HUES6 (cell line): ENCODE measurements around the gene PITX3.

Experiments
- H3K27ac ChIP-seq: 2 replicates; pipeline ENCODE4 v1.7.0; 2013; ENCODE audit warnings: low read depth, mild to moderate bottlenecking, low read length, inconsistent platforms
- H3K27me3 ChIP-seq: 2 replicates; pipeline ENCODE4 v1.6.1; 2013; ENCODE audit warnings: low read length; ENCODE audit not compliant: control insufficient read depth, insufficient read depth
- H3K36me3 ChIP-seq: 2 replicates; pipeline ENCODE4 v1.6.1; 2013; ENCODE audit warnings: low read length; ENCODE audit not compliant: control insufficient read depth, insufficient read depth
- H3K4me1 ChIP-seq: 2 replicates; pipeline ENCODE4 v1.6.1; 2013; ENCODE audit warnings: low read length; ENCODE audit not compliant: control insufficient read depth, insufficient read depth
- H3K4me3 ChIP-seq: 2 replicates; pipeline ENCODE4 v1.5.1; 2013; ENCODE audit warnings: low read depth, low read length
- H3K9ac ChIP-seq: one replicate; pipeline ENCODE4 v1.6.1; 2013; ENCODE audit warnings: mild to moderate bottlenecking, low read length
- H3K9me3 ChIP-seq: 2 replicates; pipeline ENCODE4 v1.6.1; 2013; ENCODE audit warnings: low read depth, low read length; ENCODE audit not compliant: control insufficient read depth, insufficient read depth

The PITX3 gene

DNA sequence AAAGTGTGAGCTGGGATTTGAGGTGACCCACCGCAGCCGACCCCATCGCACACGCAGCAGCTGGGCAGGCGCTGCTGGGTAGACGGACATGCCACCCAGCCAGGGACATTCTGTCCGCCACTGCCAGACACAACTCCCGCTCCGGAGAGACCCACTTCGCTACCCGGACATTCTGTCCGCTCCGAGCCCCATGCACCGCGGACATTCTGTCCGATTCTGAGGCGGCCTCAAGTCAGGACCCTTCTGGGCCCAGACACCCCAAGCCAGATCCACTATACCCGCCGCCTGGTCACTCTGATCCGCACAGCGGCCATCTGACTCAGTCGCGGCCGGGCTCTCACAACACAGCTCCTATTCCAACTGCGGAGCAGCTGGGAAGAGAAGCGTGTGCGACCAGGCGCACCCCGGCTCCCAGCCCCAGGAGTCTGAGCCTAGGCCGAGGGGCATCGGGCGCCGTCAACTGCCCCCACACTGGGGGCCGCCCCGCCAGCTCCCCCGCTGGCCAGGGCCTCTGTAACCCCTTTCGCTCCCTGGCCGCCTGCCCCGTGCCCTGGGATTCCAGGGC is 763 bp downstream of the PITX3 start:
- Histone ChIP-seq H3K9ac (peak overlapping the region; percentile 29), H3K4me3 (peak overlapping the region; percentile 74), H3K4me1 (peaks cover 19% of the 10 kb centered on the region), H3K9me3 (no peaks in the 10 kb centered on the region), H3K27ac (no peak overlapping the region), H3K36me3 (no peaks in the 10 kb centered on the region), H3K27me3 (peaks cover 77% of the 10 kb centered on the region)

- no peak overlapping the region for H3K27ac ChIP-seq
- peaks cover 21% of the 10 kb centered on the region; the same call in 1 of the 2 replicates for H3K4me1 ChIP-seq
- H3K4me3 ChIP-seq: no peak overlapping the region
- H3K9me3 ChIP-seq: no peaks in the 10 kb centered on the region
- no peak overlapping the region for H3K9ac ChIP-seq
- H3K36me3 ChIP-seq: no peaks in the 10 kb centered on the region
- peaks cover 92% of the 10 kb centered on the region for H3K27me3 ChIP-seq
Measured at GRCh38 chr10:102237711-102238252, 3.5 kb downstream of the PITX3 start.

DNA sequence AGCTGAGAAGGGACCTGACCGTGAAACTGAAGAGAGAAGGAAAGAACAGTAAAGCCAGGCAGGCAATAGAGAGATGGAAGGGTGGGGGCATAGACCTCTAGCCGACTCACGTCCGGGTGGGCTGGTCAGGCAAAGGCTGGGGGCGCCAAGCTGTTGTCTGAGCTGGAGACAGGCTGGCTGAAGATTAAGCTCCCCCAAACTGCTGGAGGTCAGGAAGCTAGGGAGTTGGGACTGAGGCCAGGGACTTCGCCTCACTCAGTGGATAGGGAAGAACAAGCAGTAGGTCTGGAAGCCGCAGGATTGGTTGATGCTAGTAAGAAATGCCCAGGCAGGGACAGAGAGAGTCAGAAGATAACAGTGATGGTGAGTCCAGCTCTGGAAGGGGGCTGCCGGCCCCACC is 5.3 kb downstream of the PITX3 start:
- Histone ChIP-seq H3K4me1 (peaks cover 15% of the 10 kb centered on the region; the same call in 1 of the 2 replicates), H3K9ac (no peak overlapping the region), H3K27ac (no peak overlapping the region)

GRCh38 chr10:102235598-102235920 is 5.8 kb downstream of the PITX3 start:
- Histone ChIP-seq H3K9ac (no peak overlapping the region), H3K27me3 (peaks cover 95% of the 10 kb centered on the region), H3K4me1 (peaks cover 14% of the 10 kb centered on the region; the same call in 1 of the 2 replicates), H3K4me3 (no peak overlapping the region), H3K27ac (no peak overlapping the region), H3K9me3 (no peaks in the 10 kb centered on the region), H3K36me3 (no peaks in the 10 kb centered on the region)

More for the DNA sequence above, 5.3 kb downstream of the PITX3 start:
- Histone ChIP-seq H3K27me3 (peaks cover 95% of the 10 kb centered on the region), H3K9me3 (no peaks in the 10 kb centered on the region), H3K4me3 (no peak overlapping the region), H3K36me3 (no peaks in the 10 kb centered on the region)

- Histone ChIP-seq H3K27ac (no peak overlapping the region), H3K9ac (no peak overlapping the region), H3K27me3 (peaks cover 95% of the 10 kb centered on the region)
Measured at GRCh38 chr10:102234888-102235597, 6.3 kb downstream of the PITX3 start.

GRCh38 chr10:102233997-102234396 is 7.3 kb downstream of the PITX3 start:
- H3K9me3 ChIP-seq: no peaks in the 10 kb centered on the region
- H3K27ac ChIP-seq: no peak overlapping the region
- H3K9ac ChIP-seq: no peak overlapping the region
- peaks cover 13% of the 10 kb centered on the region; the same call in 1 of the 2 replicates for H3K4me1 ChIP-seq
- H3K36me3 ChIP-seq: no peaks in the 10 kb centered on the region
- H3K27me3 ChIP-seq: peaks cover 94% of the 10 kb centered on the region
- H3K4me3 ChIP-seq: no peak overlapping the region

More at GRCh38 chr10:102234888-102235597, 6.3 kb downstream of the PITX3 start:
- Histone ChIP-seq H3K4me3 (no peak overlapping the region), H3K36me3 (no peaks in the 10 kb centered on the region), H3K4me1 (peaks cover 12% of the 10 kb centered on the region; the same call in 1 of the 2 replicates), H3K9me3 (no peaks in the 10 kb centered on the region)

DNA sequence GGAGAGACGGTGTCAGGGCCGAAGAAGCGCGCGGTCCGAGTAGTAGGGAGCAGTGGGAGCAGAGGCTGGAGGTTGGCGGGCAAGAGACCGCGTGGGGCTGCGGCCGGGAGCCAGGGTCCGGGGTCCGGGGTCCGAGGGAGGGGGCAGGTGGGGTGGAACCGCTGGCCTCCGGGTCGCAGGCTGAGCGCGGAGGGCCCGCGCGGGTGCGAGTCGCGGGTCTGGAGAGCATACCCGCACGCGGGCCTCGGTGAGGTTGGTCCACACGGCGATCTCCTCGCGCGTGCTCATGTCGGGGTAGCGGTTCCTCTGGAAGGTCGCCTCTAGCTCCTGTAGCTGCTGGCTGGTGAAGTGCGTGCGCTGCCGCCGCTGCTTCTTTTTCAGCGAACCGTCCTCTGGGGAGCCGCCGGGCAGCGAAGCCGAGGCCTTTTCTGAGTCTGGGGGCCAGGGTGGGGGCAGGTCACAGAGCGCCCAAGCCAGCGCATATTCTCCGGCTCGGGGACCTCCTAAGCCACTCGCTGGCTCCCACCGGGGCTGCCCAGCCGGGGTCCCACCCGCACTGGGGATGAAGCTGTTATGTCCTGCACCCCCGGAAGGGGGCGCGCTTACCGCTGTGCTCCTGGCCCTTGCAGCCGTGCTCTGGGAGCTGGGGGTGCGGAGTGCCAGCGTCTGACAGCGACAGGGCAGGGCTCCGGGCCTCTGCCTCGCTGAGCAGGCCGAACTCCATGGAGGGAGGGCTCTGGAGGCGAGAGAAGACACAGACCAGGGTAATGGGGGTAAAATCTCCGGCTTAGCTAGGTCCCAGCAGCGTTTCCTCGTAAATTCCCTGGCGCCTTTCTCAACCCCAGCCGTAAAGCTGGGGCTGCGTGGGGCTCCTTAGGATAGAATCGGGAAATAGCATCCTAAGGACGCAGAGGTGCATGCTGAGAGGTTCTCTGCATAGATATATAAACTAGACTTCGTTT is 9.7 kb downstream of the PITX3 start:
- Histone ChIP-seq H3K36me3 (no peaks in the 10 kb centered on the region), H3K4me1 (peaks cover 13% of the 10 kb centered on the region; the same call in 1 of the 2 replicates), H3K9me3 (no peaks in the 10 kb centered on the region), H3K27ac (no peak overlapping the region), H3K27me3 (peaks cover 96% of the 10 kb centered on the region), H3K9ac (no peak overlapping the region), H3K4me3 (peak overlapping the region; percentile 65)

GRCh38 chr10:102230861-102231356 is 10.4 kb downstream of the PITX3 start:
- Histone ChIP-seq H3K4me1 (peaks cover 13% of the 10 kb centered on the region; the same call in 1 of the 2 replicates), H3K9me3 (no peaks in the 10 kb centered on the region), H3K9ac (peak overlapping the region; percentile 22), H3K36me3 (no peaks in the 10 kb centered on the region), H3K27ac (no peak overlapping the region), H3K4me3 (peak overlapping the region; percentile 65), H3K27me3 (peaks cover 96% of the 10 kb centered on the region)

GRCh38 chr10:102230264-102230860 is 10.9 kb downstream of the PITX3 start:
- Histone ChIP-seq H3K4me3 (peak overlapping the region; percentile 65), H3K36me3 (no peaks in the 10 kb centered on the region), H3K9me3 (no peaks in the 10 kb centered on the region), H3K27ac (no peak overlapping the region), H3K4me1 (peaks cover 17% of the 10 kb centered on the region; the same call in 1 of the 2 replicates), H3K27me3 (peaks cover 96% of the 10 kb centered on the region), H3K9ac (peak overlapping the region; percentile 22)

- no peak overlapping the region for H3K27ac ChIP-seq
- no peak overlapping the region for H3K9ac ChIP-seq
- peaks cover 97% of the 10 kb centered on the region for H3K27me3 ChIP-seq
- H3K4me3 ChIP-seq: peak overlapping the region; percentile 65
- no peaks in the 10 kb centered on the region for H3K36me3 ChIP-seq
- H3K4me1 ChIP-seq: peaks cover 15% of the 10 kb centered on the region; the same call in 1 of the 2 replicates
- no peaks in the 10 kb centered on the region for H3K9me3 ChIP-seq
Measured at GRCh38 chr10:102229810-102230263, 11.5 kb downstream of the PITX3 start.
